ENCODE data around the gene ACOT8. TPM values are rescaled to one million over a fixed set of nuclear protein-coding genes. Genes with fewer than 3 reads are reported as not detected.

Gene ACOT8
- total and polyA plus RNA-seq, 10 of the 15 experiments (the other 5 are each of a cell fraction or from before 2014, with no cell fraction given), result 5.1 to 47.9 (median 31.8) TPM

- no peak for TF ChIP-seq PBX3 (IDR thresholded peaks at IDR 0.05; ENCODE audit: insufficient replicate concordance, low read depth, low read length)
- TF ChIP-seq SPI1 (IDR thresholded peaks at IDR 0.05; ENCODE audit: borderline replicate concordance, insufficient read depth, low read depth, low read length), result no peak
- TF ChIP-seq MEF2B (IDR thresholded peaks at IDR 0.05; ENCODE audit: partially characterized antibody, poor library complexity, severe bottlenecking), result no peak
- TF ChIP-seq HCFC1 (IDR thresholded peaks at IDR 0.05; ENCODE audit: low read length), result no peak
- TF ChIP-seq NR2C2 (IDR thresholded peaks at IDR 0.05; ENCODE audit: borderline replicate concordance, control insufficient read depth, insufficient read length, low read depth), result no peak
- TF ChIP-seq, protein P1, sequence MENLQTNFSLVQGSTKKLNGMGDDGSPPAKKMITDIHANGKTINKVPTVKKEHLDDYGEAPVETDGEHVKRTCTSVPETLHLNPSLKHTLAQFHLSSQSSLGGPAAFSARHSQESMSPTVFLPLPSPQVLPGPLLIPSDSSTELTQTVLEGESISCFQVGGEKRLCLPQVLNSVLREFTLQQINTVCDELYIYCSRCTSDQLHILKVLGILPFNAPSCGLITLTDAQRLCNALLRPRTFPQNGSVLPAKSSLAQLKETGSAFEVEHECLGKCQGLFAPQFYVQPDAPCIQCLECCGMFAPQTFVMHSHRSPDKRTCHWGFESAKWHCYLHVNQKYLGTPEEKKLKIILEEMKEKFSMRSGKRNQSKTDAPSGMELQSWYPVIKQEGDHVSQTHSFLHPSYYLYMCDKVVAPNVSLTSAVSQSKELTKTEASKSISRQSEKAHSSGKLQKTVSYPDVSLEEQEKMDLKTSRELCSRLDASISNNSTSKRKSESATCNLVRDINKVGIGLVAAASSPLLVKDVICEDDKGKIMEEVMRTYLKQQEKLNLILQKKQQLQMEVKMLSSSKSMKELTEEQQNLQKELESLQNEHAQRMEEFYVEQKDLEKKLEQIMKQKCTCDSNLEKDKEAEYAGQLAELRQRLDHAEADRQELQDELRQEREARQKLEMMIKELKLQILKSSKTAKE (IDR thresholded peaks at IDR 0.05; ENCODE audit: low read depth, poor library complexity, severe bottlenecking), result no peak
- no peak for TF ChIP-seq BRCA1 (IDR thresholded peaks at IDR 0.05; ENCODE audit: low read depth, low read length)
- TF ChIP-seq TARDBP (IDR thresholded peaks at IDR 0.05; ENCODE audit: borderline replicate concordance), result no peak
- TF ChIP-seq MLLT1 (IDR thresholded peaks at IDR 0.05), result no peak
Observed at GRCh38 chr20:45828589-45828988, 28.6 kb downstream of the ACOT8 start (continued).

All from GM12878 (cell line).